Lower lobe of right lung (tissue), 2 donors: ENCODE measurements around the gene DEPDC1. TPM values are rescaled to one million over a fixed set of nuclear protein-coding genes. Genes with fewer than 3 reads are reported as not detected.
"Not testable (repeated sequence)": the region's sequence is repeated elsewhere in the genome, so short reads cannot be mapped to it uniquely, and the experiment has no call there.

ENCODE experiments used
- ATAC-seq, 2 donors: fragments of 200-7000 bp; cut with Tn5 transposase; one replicate each; pipeline ENCODE4 v1.9.1; 2020 to 2022; ENCODE audit warnings: mild to moderate bottlenecking in 2 of 2, moderate library complexity in 2 of 2
- DNase-seq: peaks from one replicate; pipeline ENCODE4 v3.0.0-alpha.2; 2020
- H3K27ac ChIP-seq: fragments of 200-600 bp; one replicate; pipeline ENCODE4 v1.8.0; 2022
- H3K27me3 ChIP-seq: fragments of 200-600 bp; one replicate; pipeline ENCODE4 v1.8.0; 2022; ENCODE audit warnings: low read depth
- H3K36me3 ChIP-seq: fragments of 200-600 bp; one replicate; pipeline ENCODE4 v1.8.0; 2022; ENCODE audit warnings: mild to moderate bottlenecking
- H3K4me1 ChIP-seq: fragments of 200-600 bp; one replicate; pipeline ENCODE4 v1.8.0; 2022
- H3K4me3 ChIP-seq: fragments of 200-600 bp; one replicate; pipeline ENCODE4 v1.8.0; 2022; ENCODE audit warnings: mild to moderate bottlenecking
- H3K9me3 ChIP-seq: fragments of 200-600 bp; one replicate; pipeline ENCODE4 v1.8.0; 2022
- CTCF ChIP-seq: fragments of 200-600 bp; IDR thresholded peaks from one replicate; pipeline ENCODE4 v1.8.0; 2022; ENCODE audit warnings: antibody characterized with exemption, mild to moderate bottlenecking
- intact Hi-C: fragments of 100-400 bp; cut with DNase I; formaldehyde crosslinking; loops from one replicate; pipeline ENCODE4 v1.11.0; 2022
- total RNA-seq: library from RNA; stranded (reverse); fragmentation: NEBNext Ultra II Directional; extraction: Animal tissue kit (Norgen Biotek cat#: 25700); gene quantifications from one replicate; pipeline ENCODE4 v1.2.1, GENCODE V29; 2021
- donor health status: DM: no; HTN: yes; CAD: no; lungs with severe emphysema.

DEPDC1 gene
- total RNA-seq, 1 donor from 2014 or later: 1.2 TPM

GRCh38 chr1:68497358-68497698 is 446 bp upstream of the DEPDC1 start:
- Histone ChIP-seq H3K4me3 (peak overlapping the region; percentile 68), H3K9me3 (no peaks in the 10 kb centered on the region), H3K36me3 (no peaks in the 10 kb centered on the region), H3K27ac (no peak overlapping the region), H3K4me1 (peaks cover 18% of the 10 kb centered on the region), H3K27me3 (no peaks in the 10 kb centered on the region)
- ATAC-seq (peak in 1 of 2 donors; percentile 14), DNase-seq (no peak)
- intact Hi-C loops: no loop called here
- no peak for TF ChIP-seq CTCF

GRCh38 chr1:68495968-68496679 is 758 bp downstream of the DEPDC1 start:
- Histone ChIP-seq H3K9me3 (no peaks in the 10 kb centered on the region), H3K4me1 (peaks cover 18% of the 10 kb centered on the region), H3K4me3 (peak overlapping the region; percentile 68), H3K27me3 (no peaks in the 10 kb centered on the region), H3K27ac (no peak overlapping the region), H3K36me3 (no peaks in the 10 kb centered on the region)
- ATAC-seq (no peak), DNase-seq (no peak)
- TF ChIP-seq CTCF: no peak
- intact Hi-C loops: no loop called here

- H3K27me3 ChIP-seq: no peaks in the 10 kb centered on the region
- intact Hi-C loops: no loop called here
- DNase-seq (no peak), ATAC-seq (no peak)
- no peak overlapping the region for H3K27ac ChIP-seq
- no peak for TF ChIP-seq CTCF
- no peaks in the 10 kb centered on the region for H3K36me3 ChIP-seq
- H3K9me3 ChIP-seq: no peaks in the 10 kb centered on the region
- no peak overlapping the region for H3K4me3 ChIP-seq
- peaks cover 18% of the 10 kb centered on the region for H3K4me1 ChIP-seq
Observed at GRCh38 chr1:68495532-68495931, 1.4 kb downstream of the DEPDC1 start.

- TF ChIP-seq CTCF: no peak
- Histone ChIP-seq H3K36me3 (no peaks in the 10 kb centered on the region), H3K4me3 (no peak overlapping the region), H3K27ac (no peak overlapping the region), H3K4me1 (peaks cover 18% of the 10 kb centered on the region), H3K27me3 (no peaks in the 10 kb centered on the region), H3K9me3 (no peaks in the 10 kb centered on the region)
- intact Hi-C loops: no loop called here
- DNase-seq: no peak
- ATAC-seq: no peak
Observed at GRCh38 chr1:68493193-68493592, 3.7 kb downstream of the DEPDC1 start.

- intact Hi-C loops, H3K27ac ChIP-seq, H3K4me3 ChIP-seq, DNase-seq, H3K36me3 ChIP-seq, H3K9me3 ChIP-seq, ATAC-seq, H3K27me3 ChIP-seq: not testable (repeated sequence)
- peaks cover 14% of the 10 kb centered on the region for H3K4me1 ChIP-seq
Observed at GRCh38 chr1:68492255-68492654, 4.6 kb downstream of the DEPDC1 start.

GRCh38 chr1:68490046-68490651 is 6.7 kb downstream of the DEPDC1 start:
- Histone ChIP-seq H3K27ac (no peak overlapping the region), H3K9me3 (no peaks in the 10 kb centered on the region), H3K4me1 (no peaks in the 10 kb centered on the region), H3K4me3 (no peak overlapping the region), H3K27me3 (no peaks in the 10 kb centered on the region), H3K36me3 (no peaks in the 10 kb centered on the region)
- no peak for TF ChIP-seq CTCF
- ATAC-seq (no peak), DNase-seq (no peak)
- intact Hi-C loops: no loop called here
